K562 (cell line): ENCODE measurements around the gene ACOX1. TPM values are rescaled to one million over a fixed set of nuclear protein-coding genes. Genes with fewer than 3 reads are reported as not detected.

Source experiments
- C11orf30 ChIP-seq: fragments of 450-650 bp; IDR thresholded peaks from 2 replicates; pipeline ENCODE4 v1.6.1; 2016; ENCODE audit warnings: low read depth, mild to moderate bottlenecking
- EP300 ChIP-seq: IDR thresholded peaks from 2 replicates; pipeline ENCODE4 v1.6.1; 2012; ENCODE audit warnings: low read length, improper control_type of control experiment
- FOXK2 ChIP-seq, 2 experiments: fragments of 450-650 bp; IDR thresholded peaks in 1 of 2; conservative IDR thresholded peaks in 1 of 2; 2 replicates each; pipeline ENCODE4 v1.6.1; 2016; ENCODE audit warnings: low read depth in 2 of 2, mild to moderate bottlenecking in 1 of 2
- HDAC3 ChIP-seq: fragments of 450-650 bp; IDR thresholded peaks from 2 replicates; pipeline ENCODE4 v1.6.1; 2018; ENCODE audit warnings: borderline replicate concordance, mild to moderate bottlenecking, moderate library complexity; ENCODE audit not compliant: partially characterized antibody
- L3MBTL2 ChIP-seq: fragments of 450-650 bp; IDR thresholded peaks from 2 replicates; pipeline ENCODE4 v1.6.1; 2016; ENCODE audit warnings: mild to moderate bottlenecking, moderate library complexity
- LEF1 ChIP-seq: fragments of 450-650 bp; IDR thresholded peaks from 2 replicates; pipeline ENCODE4 v1.6.1; 2016; ENCODE audit warnings: mild to moderate bottlenecking
- NCOA4 ChIP-seq: fragments of 450-650 bp; IDR thresholded peaks from 2 replicates; pipeline ENCODE4 v1.6.1; 2018; ENCODE audit warnings: mild to moderate bottlenecking; ENCODE audit not compliant: partially characterized antibody
- NFXL1 ChIP-seq: fragments of 450-650 bp; formaldehyde crosslinking; IDR thresholded peaks from 2 replicates; pipeline ENCODE4 v1.4.0; 2021; ENCODE audit warnings: mild to moderate bottlenecking
- SMAD1 ChIP-seq: fragments of 150-350 bp; IDR thresholded peaks from 2 replicates; pipeline ENCODE4 v1.6.1; 2014; ENCODE audit warnings: low read length, low read depth; ENCODE audit not compliant: partially characterized antibody
- TBP ChIP-seq: optimal IDR thresholded peaks from 2 replicates; pipeline ENCODE3; 2011; ENCODE audit warnings: low read depth, low read length, improper control_type of control experiment
- TCF7L2 ChIP-seq: fragments of 150-350 bp; IDR thresholded peaks from 2 replicates; pipeline ENCODE4 v1.6.1; 2016; ENCODE audit warnings: low read depth, mild to moderate bottlenecking, low read length, moderate library complexity
- ZNF12 ChIP-seq: sonication (generic); formaldehyde crosslinking; IDR thresholded peaks from 2 replicates; pipeline ENCODE4 v1.4.0; 2020; ENCODE audit warnings: mild to moderate bottlenecking, missing genetic modification reagents
- ZNF3 ChIP-seq: fragments of 250-450 bp; sonication (Bioruptor Pico); IDR thresholded peaks from 2 replicates; pipeline ENCODE4 v1.5.0; 2021; ENCODE audit warnings: mild to moderate bottlenecking, moderate library complexity
- ZZZ3 ChIP-seq: fragments of 450-650 bp; IDR thresholded peaks from 2 replicates; pipeline ENCODE4 v1.6.1; 2016; ENCODE audit warnings: antibody characterized with exemption, mild to moderate bottlenecking, moderate library complexity
- polyA plus RNA-seq, 8 experiments: library from polyadenylated mRNA; depleted of rRNA in 4 of 8; stranded (reverse) in 5 of 8; unstranded in 3 of 8; fragments of >200 nt; fragmentation: Nextera tagmentation in 2 of 8; fragmentation: Illumina TruSeq in 1 of 8; extraction: Ambion mirVana in 2 of 8; extraction: Trizol in 1 of 8; gene quantifications; 2 replicates each; pipeline versions ENCODE4 v1.2.1 to v1.2.3, GENCODE V29; 2011 to 2014; ENCODE audit warnings: inconsistent platforms in 1 of 8, missing spikeins in 1 of 8
- total RNA-seq, 7 experiments: library from RNA; depleted of rRNA in 6 of 7; stranded (reverse); fragments of >200 nt in 6 of 7; fragmentation: Illumina TruSeq in 2 of 7; extraction: Trizol in 2 of 7; gene quantifications; 2 replicates each; pipeline versions ENCODE4 v1.2.1 to v1.2.3, GENCODE V29; 2011 to 2021; ENCODE audit warnings: low replicate concordance in 1 of 7
- TF ChIP-seq, protein P1 (sequence below): fragments of 250-450 bp; sonication (Bioruptor Pico); IDR thresholded peaks from 2 replicates; pipeline ENCODE4 v1.5.0; 2021; ENCODE audit warnings: mild to moderate bottlenecking, moderate library complexity
- TF ChIP-seq, protein P2 (sequence below): fragments of 450-650 bp; formaldehyde crosslinking; IDR thresholded peaks from 2 replicates; pipeline ENCODE4 v1.4.0; 2022; ENCODE audit warnings: mild to moderate bottlenecking, moderate library complexity
- TF ChIP-seq, protein P3 (sequence below): fragments of 250-450 bp; sonication (Bioruptor Pico); IDR thresholded peaks from 2 replicates; pipeline ENCODE4 v1.4.0; 2020; ENCODE audit warnings: mild to moderate bottlenecking, moderate library complexity
- TF ChIP-seq, protein P4 (sequence below), 3 experiments: IDR thresholded peaks in 2 of 3; conservative IDR thresholded peaks in 1 of 3; 2 replicates each; pipeline ENCODE4 v1.5.1; 2011 to 2012; ENCODE audit warnings: low read length in 3 of 3, mild to moderate bottlenecking in 3 of 3, control low read depth in 2 of 3, improper control_type of control experiment in 1 of 3, inconsistent platforms in 1 of 3, low read depth in 1 of 3, mixed read lengths in 1 of 3, moderate library complexity in 1 of 3; ENCODE audit not compliant: insufficient read depth in 2 of 3

ACOX1 gene
- total and polyA plus RNA-seq, 9 of the 15 experiments (the other 6 are each of a cell fraction or from before 2014, with no cell fraction given), result 7.8 to 24.1 (median 14.5) TPM

DNA sequence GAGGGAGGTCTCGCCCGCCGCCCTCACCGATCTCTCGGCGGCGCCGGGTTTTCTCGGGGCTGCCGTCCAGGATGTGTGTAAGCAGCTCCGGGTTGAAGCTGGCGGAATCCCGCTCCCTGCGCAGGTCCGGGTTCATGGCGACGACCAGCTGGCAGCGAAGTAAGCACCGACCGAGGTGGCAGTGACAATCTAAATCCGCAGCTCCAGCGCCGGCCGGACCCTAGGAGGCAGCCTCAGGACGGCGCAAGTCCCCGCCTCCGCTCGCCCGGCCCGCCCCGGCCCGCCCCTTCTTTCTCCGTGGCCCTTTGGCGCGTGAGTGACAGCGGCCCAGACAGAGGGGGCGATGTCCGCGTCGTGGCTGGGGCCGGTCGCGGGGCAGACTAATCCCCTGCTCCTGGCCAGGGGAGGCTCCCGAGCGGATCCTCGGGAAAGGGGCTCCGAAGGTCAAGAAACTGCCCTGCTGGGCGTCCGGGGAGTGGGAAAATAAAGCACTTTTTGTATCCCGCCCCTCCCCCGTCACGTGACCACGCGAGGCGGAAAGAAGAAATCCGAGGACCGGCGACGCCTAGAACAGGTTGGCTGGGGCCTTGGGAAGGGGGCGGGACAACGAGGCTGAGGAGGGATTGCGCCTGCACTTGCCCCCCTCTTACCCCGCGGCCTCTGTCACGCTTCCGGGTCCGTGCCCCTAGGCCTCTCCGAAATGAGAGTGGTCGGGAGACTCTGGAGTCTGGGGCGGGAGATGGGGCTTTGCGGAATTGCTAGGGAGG lies at the start of gene ACOX1, which contains the start of gene TEN1 (continued):
- TF ChIP-seq, protein P1, sequence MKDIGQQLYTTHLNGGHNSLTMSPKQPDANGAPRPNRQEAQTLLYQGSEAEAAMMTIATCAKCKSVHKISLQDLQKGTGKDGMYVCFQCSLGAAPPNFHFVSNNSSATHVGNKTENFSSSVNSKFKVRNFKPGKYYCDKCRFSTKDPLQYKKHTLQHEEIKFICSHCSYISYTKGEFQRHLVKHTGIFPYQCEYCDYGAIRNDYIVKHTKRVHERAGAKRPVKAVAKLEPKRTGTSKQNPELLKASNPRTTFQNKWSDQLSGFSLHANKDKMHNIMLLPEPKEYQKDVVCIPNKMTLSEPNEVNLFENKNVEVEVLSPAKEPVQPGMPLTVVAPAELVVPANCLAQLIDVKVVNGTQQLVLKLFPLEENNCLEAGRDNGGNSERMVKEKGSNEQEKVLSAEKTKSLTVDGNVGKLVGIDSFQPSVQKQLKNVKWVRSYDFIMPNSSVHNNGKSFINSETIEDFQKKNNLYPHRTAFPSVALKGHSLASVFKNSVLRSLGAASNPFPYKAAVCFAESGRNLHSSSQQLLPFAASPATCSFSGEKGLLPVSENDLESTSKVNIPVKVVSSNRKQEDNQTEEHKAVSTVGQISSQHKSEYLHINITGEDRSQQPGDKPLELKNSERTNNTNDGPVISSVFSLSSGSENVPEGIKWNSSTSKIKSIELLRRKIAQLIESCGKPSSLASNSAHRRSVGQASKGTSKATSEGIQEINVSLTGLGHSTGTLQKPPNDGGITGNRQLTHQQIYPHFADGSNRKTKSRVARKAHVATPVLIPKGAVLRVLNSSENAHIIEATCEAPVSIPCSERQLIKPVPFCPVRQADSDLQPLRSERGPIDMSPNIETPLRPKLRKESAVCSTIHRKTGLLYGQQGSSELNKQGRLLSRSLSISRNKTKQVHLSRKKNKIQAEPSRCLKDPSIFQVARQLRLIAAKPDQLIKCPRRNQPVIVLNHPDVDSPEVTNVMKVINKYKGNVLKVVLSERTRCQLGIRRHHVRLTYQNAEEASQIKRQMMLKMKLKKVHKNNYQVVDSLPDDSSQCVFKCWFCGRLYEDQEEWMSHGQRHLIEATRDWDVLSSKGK (CRISPR knock-in tag), result no peak
- TF ChIP-seq NFXL1 (CRISPR knock-in tag) (no peak), ZNF3 (CRISPR knock-in tag) (no peak), HDAC3 (no peak), L3MBTL2 (peak; percentile 82), EP300 (peak; percentile 24; the same call in 1 of the 2 replicates), TCF7L2 (no peak), LEF1 (peak; percentile 52; the same call in 1 of the 2 replicates), SMAD1 (peak; percentile 83), NCOA4 (no peak), FOXK2 (conservative IDR thresholded peaks at IDR 0.05 in 1 of 2, IDR thresholded peaks at IDR 0.05 in 1 of 2; ENCODE audit: low read depth in 2 of 2) (peak in 1 of 2 experiments; percentile 85; a peak in 2 of 4 replicates), C11orf30 (no peak), TBP (peak; percentile 89), ZZZ3 (no peak), ZNF12 (CRISPR knock-in tag) (peak; percentile 40; the same call in 1 of the 2 replicates)
- TF ChIP-seq, protein P2, sequence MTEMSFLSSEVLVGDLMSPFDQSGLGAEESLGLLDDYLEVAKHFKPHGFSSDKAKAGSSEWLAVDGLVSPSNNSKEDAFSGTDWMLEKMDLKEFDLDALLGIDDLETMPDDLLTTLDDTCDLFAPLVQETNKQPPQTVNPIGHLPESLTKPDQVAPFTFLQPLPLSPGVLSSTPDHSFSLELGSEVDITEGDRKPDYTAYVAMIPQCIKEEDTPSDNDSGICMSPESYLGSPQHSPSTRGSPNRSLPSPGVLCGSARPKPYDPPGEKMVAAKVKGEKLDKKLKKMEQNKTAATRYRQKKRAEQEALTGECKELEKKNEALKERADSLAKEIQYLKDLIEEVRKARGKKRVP (CRISPR knock-in tag), result 0 out of 2 replicates have a peak, but pooled peaks have one; percentile 43
- TF ChIP-seq, protein P3, sequence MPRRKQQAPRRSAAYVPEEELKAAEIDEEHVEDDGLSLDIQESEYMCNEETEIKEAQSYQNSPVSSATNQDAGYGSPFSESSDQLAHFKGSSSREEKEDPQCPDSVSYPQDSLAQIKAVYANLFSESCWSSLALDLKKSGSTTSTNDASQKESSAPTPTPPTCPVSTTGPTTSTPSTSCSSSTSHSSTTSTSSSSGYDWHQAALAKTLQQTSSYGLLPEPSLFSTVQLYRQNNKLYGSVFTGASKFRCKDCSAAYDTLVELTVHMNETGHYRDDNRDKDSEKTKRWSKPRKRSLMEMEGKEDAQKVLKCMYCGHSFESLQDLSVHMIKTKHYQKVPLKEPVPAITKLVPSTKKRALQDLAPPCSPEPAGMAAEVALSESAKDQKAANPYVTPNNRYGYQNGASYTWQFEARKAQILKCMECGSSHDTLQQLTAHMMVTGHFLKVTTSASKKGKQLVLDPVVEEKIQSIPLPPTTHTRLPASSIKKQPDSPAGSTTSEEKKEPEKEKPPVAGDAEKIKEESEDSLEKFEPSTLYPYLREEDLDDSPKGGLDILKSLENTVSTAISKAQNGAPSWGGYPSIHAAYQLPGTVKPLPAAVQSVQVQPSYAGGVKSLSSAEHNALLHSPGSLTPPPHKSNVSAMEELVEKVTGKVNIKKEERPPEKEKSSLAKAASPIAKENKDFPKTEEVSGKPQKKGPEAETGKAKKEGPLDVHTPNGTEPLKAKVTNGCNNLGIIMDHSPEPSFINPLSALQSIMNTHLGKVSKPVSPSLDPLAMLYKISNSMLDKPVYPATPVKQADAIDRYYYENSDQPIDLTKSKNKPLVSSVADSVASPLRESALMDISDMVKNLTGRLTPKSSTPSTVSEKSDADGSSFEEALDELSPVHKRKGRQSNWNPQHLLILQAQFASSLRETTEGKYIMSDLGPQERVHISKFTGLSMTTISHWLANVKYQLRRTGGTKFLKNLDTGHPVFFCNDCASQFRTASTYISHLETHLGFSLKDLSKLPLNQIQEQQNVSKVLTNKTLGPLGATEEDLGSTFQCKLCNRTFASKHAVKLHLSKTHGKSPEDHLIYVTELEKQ (CRISPR knock-in tag), result no peak
- TF ChIP-seq, protein P4, sequence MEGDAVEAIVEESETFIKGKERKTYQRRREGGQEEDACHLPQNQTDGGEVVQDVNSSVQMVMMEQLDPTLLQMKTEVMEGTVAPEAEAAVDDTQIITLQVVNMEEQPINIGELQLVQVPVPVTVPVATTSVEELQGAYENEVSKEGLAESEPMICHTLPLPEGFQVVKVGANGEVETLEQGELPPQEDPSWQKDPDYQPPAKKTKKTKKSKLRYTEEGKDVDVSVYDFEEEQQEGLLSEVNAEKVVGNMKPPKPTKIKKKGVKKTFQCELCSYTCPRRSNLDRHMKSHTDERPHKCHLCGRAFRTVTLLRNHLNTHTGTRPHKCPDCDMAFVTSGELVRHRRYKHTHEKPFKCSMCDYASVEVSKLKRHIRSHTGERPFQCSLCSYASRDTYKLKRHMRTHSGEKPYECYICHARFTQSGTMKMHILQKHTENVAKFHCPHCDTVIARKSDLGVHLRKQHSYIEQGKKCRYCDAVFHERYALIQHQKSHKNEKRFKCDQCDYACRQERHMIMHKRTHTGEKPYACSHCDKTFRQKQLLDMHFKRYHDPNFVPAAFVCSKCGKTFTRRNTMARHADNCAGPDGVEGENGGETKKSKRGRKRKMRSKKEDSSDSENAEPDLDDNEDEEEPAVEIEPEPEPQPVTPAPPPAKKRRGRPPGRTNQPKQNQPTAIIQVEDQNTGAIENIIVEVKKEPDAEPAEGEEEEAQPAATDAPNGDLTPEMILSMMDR (IDR thresholded peaks at IDR 0.05 in 2 of 3, conservative IDR thresholded peaks at IDR 0.05 in 1 of 3; ENCODE audit: insufficient read depth in 2 of 3, low read depth in 1 of 3, low read length in 3 of 3), result peak; percentile 20 to 47 (median 28); a peak in 4 of 6 replicates
